Panc1 (cell line): ENCODE measurements around the gene PDILT. TPM values are rescaled to one million over a fixed set of nuclear protein-coding genes. Genes with fewer than 3 reads are reported as not detected.
"Not testable (repeated sequence)": the region's sequence is repeated elsewhere in the genome, so short reads cannot be mapped to it uniquely, and the experiment has no call there.

Experiments used
- ATAC-seq: fragments of 200-7000 bp; cut with Tn5 transposase; 2 replicates; pipeline ENCODE4 v1.9.1; 2020; ENCODE audit warnings: mild to moderate bottlenecking, moderate library complexity
- BruUV-seq: library from RNA; stranded (reverse); fragments of 400-500 nt; replicated peaks from 2 replicates; lab custom pipeline; 2021; lab: Mats Ljungman, UMichigan
- CTCF ChIA-PET: fragments of 300-600 bp; sonication (Branson Sonifier 250); formaldehyde crosslinking; loops from one replicate; lab custom pipeline; 2022; ENCODE audit warnings: antibody characterized with exemption; lab: Charles Lee
- POLR2A ChIA-PET: fragments of 300-600 bp; sonication (Branson Sonifier 250); formaldehyde crosslinking; loops from one replicate; lab custom pipeline; 2022; ENCODE audit warnings: antibody characterized with exemption; lab: Charles Lee
- DNase-seq: peaks from one replicate; pipeline ENCODE4 v3.0.0-alpha.2; 2010; ENCODE audit warnings: low read depth, low spot score
- H3K27ac ChIP-seq: 2 replicates; pipeline ENCODE4 v1.5.1; 2011; ENCODE audit warnings: mild to moderate bottlenecking, low read length, inconsistent platforms
- H3K27me3 ChIP-seq: fragments of 200-500 bp; sonication (Bioruptor generic); 2 replicates; pipeline ENCODE4 v1.6.0; 2014; ENCODE audit warnings: low read length, inconsistent platforms; ENCODE audit not compliant: control insufficient read depth, insufficient read depth
- H3K36me3 ChIP-seq: fragments of 200-500 bp; sonication (Bioruptor generic); 2 replicates; pipeline ENCODE4 v1.5.1; 2014; ENCODE audit warnings: inconsistent platforms, mild to moderate bottlenecking, low read length, moderate library complexity; ENCODE audit not compliant: control insufficient read depth, insufficient read depth
- H3K4me1 ChIP-seq: 2 replicates; pipeline ENCODE4 v1.5.1; 2011; ENCODE audit warnings: inconsistent platforms, mild to moderate bottlenecking, low read length, moderate library complexity; ENCODE audit not compliant: control insufficient read depth, insufficient read depth
- H3K4me3 ChIP-seq, 2 experiments: 2 replicates each; pipeline ENCODE4 v1.5.1; 2011 to 2012; ENCODE audit warnings: low read depth in 2 of 2, low read length in 2 of 2, mild to moderate bottlenecking in 2 of 2, inconsistent platforms in 1 of 2, moderate library complexity in 1 of 2
- H3K9me3 ChIP-seq: fragments of 200-500 bp; sonication (Bioruptor generic); 2 replicates; pipeline ENCODE4 v1.5.1; 2014; ENCODE audit warnings: low read depth, mild to moderate bottlenecking, inconsistent platforms, low read length, moderate library complexity; ENCODE audit not compliant: control insufficient read depth, insufficient read depth
- CTCF ChIP-seq: fragments of 450-650 bp; IDR thresholded peaks from 2 replicates; pipeline ENCODE4 v1.5.1; 2017; ENCODE audit warnings: mild to moderate bottlenecking
- POLR2AphosphoS5 ChIP-seq: IDR thresholded peaks from 2 replicates; pipeline ENCODE4 v1.6.1; 2012; ENCODE audit warnings: mild to moderate bottlenecking, low read depth, low read length, moderate library complexity
- REST ChIP-seq, 2 experiments: IDR thresholded peaks; 2 replicates each; pipeline ENCODE4 v1.6.1; 2011 to 2012; ENCODE audit warnings: low read depth in 2 of 2, control low read depth in 1 of 2, low read length in 1 of 2, mild to moderate bottlenecking in 1 of 2, moderate library complexity in 1 of 2; ENCODE audit not compliant: insufficient read depth in 1 of 2
- SIN3A ChIP-seq: IDR thresholded peaks from 2 replicates; pipeline ENCODE4 v1.6.1; 2012; ENCODE audit warnings: low read depth, mild to moderate bottlenecking, low read length, moderate library complexity, borderline replicate concordance; ENCODE audit not compliant: insufficient read depth
- in situ Hi-C: cut with HindIII; loops from 2 replicates; pipeline ENCODE4 v1.10.0; 2016; ENCODE audit warnings: low sequenced_read_pairs, low pct_unique_long_range_greater_than_20kb
- intact Hi-C: fragments of 100-400 bp; cut with micrococcal nuclease; formaldehyde crosslinking; loops from one replicate; pipeline ENCODE4 v1.10.0; 2022; ENCODE audit not compliant: unreplicated experiment
- total RNA-seq: library from RNA; stranded (reverse); gene quantifications from one replicate; pipeline ENCODE4 v1.2.1, GENCODE V29; 2021; ENCODE audit not compliant: unreplicated experiment

The PDILT gene
- total RNA-seq, 1 experiment from 2014 or later, result not detected

DNA sequence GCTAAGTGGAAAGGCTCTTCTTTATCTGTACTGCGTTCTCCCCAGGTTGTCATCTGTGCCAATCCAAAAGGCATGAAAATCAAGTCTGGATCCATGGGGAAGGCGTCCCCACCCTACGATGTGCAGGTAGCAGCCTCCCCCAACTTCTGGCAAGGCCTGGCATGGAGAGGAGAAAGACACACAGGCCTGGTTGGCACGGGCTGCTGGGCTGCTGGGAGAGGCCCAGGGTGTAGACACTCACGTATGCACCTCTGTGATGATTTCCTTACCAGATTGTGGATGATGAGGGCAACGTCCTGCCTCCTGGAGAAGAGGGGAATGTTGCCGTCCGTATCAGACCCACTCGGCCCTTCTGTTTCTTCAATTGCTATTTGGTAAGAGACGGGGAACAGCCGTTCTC lies 26.4 kb upstream of the PDILT start:
- H3K27me3 ChIP-seq, result peaks cover 2% of the 10 kb centered on the region
- no peak for TF ChIP-seq CTCF
- no peak for TF ChIP-seq REST (IDR thresholded peaks at IDR 0.05; ENCODE audit: insufficient read depth in 1 of 2, low read depth in 2 of 2, low read length in 1 of 2)
- no peak for TF ChIP-seq SIN3A
- TF ChIP-seq POLR2AphosphoS5, result no peak
- intact Hi-C loops (no loop called here), in situ Hi-C loops (no loop called here)
- POLR2A ChIA-PET, result no interaction called here
- DNase-seq, result no peak
- no peaks in the 10 kb centered on the region for H3K9me3 ChIP-seq
- H3K27ac ChIP-seq, result no peak overlapping the region
- no peaks in the 10 kb centered on the region for H3K36me3 ChIP-seq
- H3K4me1 ChIP-seq, result no peaks in the 10 kb centered on the region
- ATAC-seq, result peak; percentile 45; the same call in 1 of the 2 replicates
- CTCF ChIA-PET, result no interaction called here
- BruUV-seq, result no TSS peak
- no peak overlapping the region for H3K4me3 ChIP-seq

DNA sequence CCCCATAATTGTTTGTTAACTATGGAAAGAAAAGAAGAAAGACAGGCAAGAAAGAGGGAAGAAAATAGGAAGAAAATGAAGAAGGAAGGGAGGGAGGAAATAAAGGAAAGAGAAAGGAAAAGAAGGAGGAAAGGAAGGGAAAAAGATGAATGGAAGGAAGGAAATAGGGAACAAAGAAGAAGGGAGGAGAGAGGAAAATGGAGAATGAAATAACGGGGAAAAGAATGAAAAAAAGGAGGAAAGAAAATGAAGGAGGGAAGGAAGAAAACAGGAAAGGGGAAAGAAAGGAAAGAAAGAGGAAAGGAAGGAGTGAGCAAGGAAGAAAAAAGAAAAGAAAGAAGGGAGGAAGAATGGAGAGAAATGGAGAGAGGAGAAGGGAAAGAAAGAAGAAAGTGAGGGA lies 25.9 kb upstream of the PDILT start:
- H3K4me1 ChIP-seq, DNase-seq, in situ Hi-C loops: not testable (repeated sequence)

GRCh38 chr16:20429499-20429898 lies 25.0 kb upstream of the PDILT start:
- ATAC-seq, H3K4me3 ChIP-seq, H3K4me1 ChIP-seq, H3K27me3 ChIP-seq, in situ Hi-C loops, POLR2A ChIA-PET, H3K9me3 ChIP-seq, CTCF ChIA-PET, H3K36me3 ChIP-seq, DNase-seq, BruUV-seq, H3K27ac ChIP-seq, intact Hi-C loops: not testable (repeated sequence)

More for the DNA sequence above, 25.9 kb upstream of the PDILT start:
- H3K27me3 ChIP-seq, CTCF ChIA-PET, POLR2A ChIA-PET, BruUV-seq, H3K9me3 ChIP-seq, H3K4me3 ChIP-seq, H3K36me3 ChIP-seq, ATAC-seq, intact Hi-C loops, H3K27ac ChIP-seq: not testable (repeated sequence)

- intact Hi-C loops, ATAC-seq, H3K36me3 ChIP-seq, H3K27ac ChIP-seq, POLR2A ChIA-PET, H3K4me1 ChIP-seq, H3K9me3 ChIP-seq, CTCF ChIA-PET, H3K27me3 ChIP-seq, DNase-seq, in situ Hi-C loops, BruUV-seq, H3K4me3 ChIP-seq: not testable (repeated sequence)
These were observed 22.9 kb upstream of the PDILT start for GRCh38 chr16:20427401-20427797.
